Activated CD4-positive, alpha-beta T cell treated with anti-CD3 and anti-CD28 coated beads, Interleukin-2, Interleukin-6, amounts not matched to agents 100 ng/mL and 50 ng/mL, durations not matched to agents 16 hours and 8 hours (primary cell): ENCODE results near the gene NBEA.

Source experiments
- DNase-seq: peaks from one replicate; pipeline ENCODE4 v3.0.0-alpha.2; 2020

The NBEA gene

GRCh38 chr13:35694031-35694430, 752.0 kb downstream of the NBEA start:
- no peak for DNase-seq

- DNase-seq = no peak
Measured at GRCh38 chr13:35694549-35695447, 752.7 kb downstream of the NBEA start.

GRCh38 chr13:35695448-35695770, 753.3 kb downstream of the NBEA start:
- no peak for DNase-seq

GRCh38 chr13:35697186-35697730, 755.2 kb downstream of the NBEA start:
- DNase-seq = no peak

- DNase-seq = no peak
Measured at GRCh38 chr13:35698911-35699576, 757.0 kb downstream of the NBEA start.

GRCh38 chr13:35699825-35700510, 757.9 kb downstream of the NBEA start:
- DNase-seq = no peak

GRCh38 chr13:35700671-35701070, 758.6 kb downstream of the NBEA start:
- no peak for DNase-seq

- no peak for DNase-seq
Measured at GRCh38 chr13:35702316-35702715, 760.2 kb downstream of the NBEA start.

- DNase-seq = no peak
Measured at GRCh38 chr13:35703061-35703460, 761.0 kb downstream of the NBEA start.

- no peak for DNase-seq
Measured at GRCh38 chr13:35704331-35704730, 762.3 kb downstream of the NBEA start.

- no peak for DNase-seq
Measured at GRCh38 chr13:35706281-35706680, 764.2 kb downstream of the NBEA start.

- no peak for DNase-seq
Measured at GRCh38 chr13:35706721-35707120, 764.7 kb downstream of the NBEA start.

GRCh38 chr13:35711909-35712308, 769.8 kb downstream of the NBEA start:
- no peak for DNase-seq

- DNase-seq = no peak
Measured at GRCh38 chr13:35712907-35713761, 771.1 kb downstream of the NBEA start.

GRCh38 chr13:35714121-35714520, 772.1 kb downstream of the NBEA start:
- DNase-seq = no peak

GRCh38 chr13:35714588-35715377, 772.7 kb downstream of the NBEA start:
- no peak for DNase-seq

- DNase-seq = no peak
Measured at GRCh38 chr13:35716186-35716585, 774.1 kb downstream of the NBEA start.

- DNase-seq = no peak
Measured at GRCh38 chr13:35716729-35717128, 774.7 kb downstream of the NBEA start.

GRCh38 chr13:35718084-35718483, 776.0 kb downstream of the NBEA start:
- no peak for DNase-seq

- DNase-seq = no peak
Measured at GRCh38 chr13:35720290-35720689, 778.2 kb downstream of the NBEA start.

- DNase-seq = peak; percentile 55
Measured at GRCh38 chr13:35720690-35721554, 778.9 kb downstream of the NBEA start.
